ENCODE data around the gene BAHD1.

Gene BAHD1

GRCh38 chr15:40420793-40421192 is 20.0 kb upstream of the BAHD1 start:
- DNase-seq = no peak
- H3K4me1 Mint-ChIP-seq = no peaks in the 10 kb centered on the region
- peaks cover 8% of the 10 kb centered on the region for H3K27me3 Mint-ChIP-seq (ENCODE audit: low read depth, poor library complexity)
- H3K36me3 Mint-ChIP-seq (ENCODE audit: low read depth) = peaks cover 14% of the 10 kb centered on the region
- TF ChIP-seq, protein P1, sequence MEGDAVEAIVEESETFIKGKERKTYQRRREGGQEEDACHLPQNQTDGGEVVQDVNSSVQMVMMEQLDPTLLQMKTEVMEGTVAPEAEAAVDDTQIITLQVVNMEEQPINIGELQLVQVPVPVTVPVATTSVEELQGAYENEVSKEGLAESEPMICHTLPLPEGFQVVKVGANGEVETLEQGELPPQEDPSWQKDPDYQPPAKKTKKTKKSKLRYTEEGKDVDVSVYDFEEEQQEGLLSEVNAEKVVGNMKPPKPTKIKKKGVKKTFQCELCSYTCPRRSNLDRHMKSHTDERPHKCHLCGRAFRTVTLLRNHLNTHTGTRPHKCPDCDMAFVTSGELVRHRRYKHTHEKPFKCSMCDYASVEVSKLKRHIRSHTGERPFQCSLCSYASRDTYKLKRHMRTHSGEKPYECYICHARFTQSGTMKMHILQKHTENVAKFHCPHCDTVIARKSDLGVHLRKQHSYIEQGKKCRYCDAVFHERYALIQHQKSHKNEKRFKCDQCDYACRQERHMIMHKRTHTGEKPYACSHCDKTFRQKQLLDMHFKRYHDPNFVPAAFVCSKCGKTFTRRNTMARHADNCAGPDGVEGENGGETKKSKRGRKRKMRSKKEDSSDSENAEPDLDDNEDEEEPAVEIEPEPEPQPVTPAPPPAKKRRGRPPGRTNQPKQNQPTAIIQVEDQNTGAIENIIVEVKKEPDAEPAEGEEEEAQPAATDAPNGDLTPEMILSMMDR (IDR thresholded peaks at IDR 0.05) = no peak
- no peak overlapping the region for H3K27ac Mint-ChIP-seq
- H3K9me3 Mint-ChIP-seq = no peaks in the 10 kb centered on the region
- no peak overlapping the region for H3K4me3 Mint-ChIP-seq

DNA sequence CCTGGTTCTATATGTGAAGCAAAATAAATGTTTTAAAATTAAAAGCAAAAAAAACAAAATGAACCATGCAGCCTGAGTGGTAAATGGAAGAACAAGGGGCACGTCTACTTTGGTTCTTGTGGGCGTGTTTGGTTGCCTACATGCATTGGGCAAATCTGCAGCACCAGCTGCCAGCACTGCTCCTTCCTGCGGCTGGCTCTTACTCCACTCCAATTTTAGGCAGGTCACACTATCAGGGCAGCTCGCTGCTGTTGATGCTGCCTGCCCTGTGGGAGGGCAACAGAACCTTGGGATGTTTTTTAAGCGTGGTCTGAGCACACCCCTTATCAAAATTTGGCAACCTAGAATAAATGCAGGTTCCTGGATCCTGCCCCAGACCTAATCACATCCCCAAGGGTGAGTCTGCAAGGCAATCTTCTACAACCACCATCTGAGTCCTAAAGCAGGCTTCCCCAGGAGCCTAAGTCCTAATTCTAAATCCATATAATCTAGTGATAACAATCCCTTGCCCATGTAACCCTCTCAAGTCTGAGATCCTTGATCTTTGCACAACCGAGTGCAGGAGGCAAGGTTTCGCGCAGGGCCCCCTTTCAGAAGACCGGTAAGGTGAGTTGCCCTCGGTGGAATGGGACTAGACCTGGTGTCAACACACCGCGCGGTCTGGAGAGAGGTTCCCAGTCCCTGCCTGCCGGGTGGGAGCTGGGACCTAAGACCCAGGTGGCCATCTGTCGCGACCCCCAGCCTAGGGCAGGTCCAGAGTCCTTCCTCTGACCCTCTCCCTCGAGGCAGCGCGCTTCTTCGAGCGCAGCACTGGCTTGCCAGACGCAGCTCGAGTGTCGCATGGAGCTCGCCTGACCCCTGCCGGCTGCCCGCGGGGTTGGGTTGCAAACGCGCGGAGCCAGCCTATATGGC is 19.3 kb upstream of the BAHD1 start:
- TF ChIP-seq, protein P1 (IDR thresholded peaks at IDR 0.05) = peak; percentile 90
- Mint-ChIP-seq H3K27me3 (ENCODE audit: low read depth, poor library complexity) (peaks cover 8% of the 10 kb centered on the region), H3K4me3 (no peak overlapping the region), H3K27ac (no peak overlapping the region), H3K36me3 (ENCODE audit: low read depth) (peaks cover 12% of the 10 kb centered on the region), H3K9me3 (no peaks in the 10 kb centered on the region), H3K4me1 (no peaks in the 10 kb centered on the region)
- peak; percentile 86 for DNase-seq

DNA sequence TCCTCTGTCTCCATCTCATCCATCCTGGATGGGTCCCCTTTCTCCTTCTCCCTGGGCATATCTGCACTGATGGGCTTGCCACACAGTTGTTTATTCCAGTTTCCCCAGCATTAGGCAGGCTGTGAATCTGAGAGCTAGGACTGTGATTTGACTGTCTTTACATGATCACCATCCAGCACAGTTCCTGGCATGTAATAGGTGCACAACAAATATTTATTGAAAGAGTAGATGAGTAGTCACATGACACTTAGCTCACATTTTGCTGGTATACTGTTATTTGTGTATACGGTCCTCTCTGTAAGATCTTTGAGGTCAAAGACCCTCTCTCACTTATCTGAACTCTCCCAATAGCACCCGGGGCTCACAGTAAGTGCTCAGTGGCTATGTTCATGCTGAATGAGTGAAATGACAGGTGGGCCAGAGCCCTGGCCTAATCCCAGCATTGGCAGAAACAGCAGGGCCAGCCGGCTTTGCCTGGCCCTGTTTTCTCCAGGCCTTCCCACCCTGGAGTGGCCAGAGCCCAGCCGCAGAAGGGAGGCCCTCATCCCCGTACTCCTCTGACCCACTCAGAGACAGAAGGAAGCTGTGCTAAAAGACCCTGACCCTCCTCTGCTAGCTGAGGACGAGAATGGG is 16.2 kb upstream of the BAHD1 start:
- Mint-ChIP-seq H3K4me1 (peaks cover under 1% of the 10 kb centered on the region), H3K27me3 (ENCODE audit: low read depth, poor library complexity) (peaks cover 24% of the 10 kb centered on the region), H3K4me3 (no peak overlapping the region), H3K9me3 (no peaks in the 10 kb centered on the region), H3K27ac (no peak overlapping the region), H3K36me3 (ENCODE audit: low read depth) (no peaks in the 10 kb centered on the region)
- TF ChIP-seq, protein P1 (IDR thresholded peaks at IDR 0.05) = no peak
- DNase-seq = no peak

- Mint-ChIP-seq H3K27me3 (ENCODE audit: low read depth, poor library complexity) (peaks cover 24% of the 10 kb centered on the region), H3K27ac (no peak overlapping the region), H3K4me1 (peaks cover 12% of the 10 kb centered on the region), H3K36me3 (ENCODE audit: low read depth) (no peaks in the 10 kb centered on the region), H3K4me3 (no peak overlapping the region), H3K9me3 (no peaks in the 10 kb centered on the region)
- TF ChIP-seq, protein P1 (IDR thresholded peaks at IDR 0.05) = no peak
- DNase-seq = no peak
These were observed 15.1 kb upstream of the BAHD1 start for GRCh38 chr15:40425681-40426080.

GRCh38 chr15:40427188-40427587 is 13.6 kb upstream of the BAHD1 start:
- no peaks in the 10 kb centered on the region for H3K36me3 Mint-ChIP-seq (ENCODE audit: low read depth)
- no peak overlapping the region for H3K27ac Mint-ChIP-seq
- H3K4me1 Mint-ChIP-seq = peaks cover 15% of the 10 kb centered on the region
- TF ChIP-seq, protein P1 (IDR thresholded peaks at IDR 0.05) = no peak
- H3K4me3 Mint-ChIP-seq = no peak overlapping the region
- DNase-seq = no peak
- no peaks in the 10 kb centered on the region for H3K9me3 Mint-ChIP-seq
- H3K27me3 Mint-ChIP-seq (ENCODE audit: low read depth, poor library complexity) = peaks cover 18% of the 10 kb centered on the region
